HepG2 (cell line): ENCODE measurements around the gene SKI. TPM values are rescaled to one million over a fixed set of nuclear protein-coding genes. Genes with fewer than 3 reads are reported as not detected.
A peak's percentile ranks its signal among the peaks of the same experiment; 100 is the strongest.

Source experiments
- ATAC-seq: fragments of 200-7000 bp; cut with Tn5 transposase; 3 replicates; pipeline ENCODE4 v1.9.1; 2020; ENCODE audit warnings: mild to moderate bottlenecking, moderate library complexity
- BruUV-seq: library from RNA; stranded (reverse); fragments of 400-500 nt; replicated peaks from 2 replicates; lab custom pipeline; 2021; lab: Mats Ljungman, UMichigan
- CTCF ChIA-PET: fragments of 300-600 bp; formaldehyde crosslinking; extraction: SDS; loops from one replicate; lab custom pipeline; 2021; ENCODE audit warnings: low total read pairs, inconsistent platforms, low intra/inter-chr PET ratio; lab: Yijun Ruan, JAX
- POLR2A ChIA-PET: fragments of 350-600 bp; sonication (Branson Sonifier 250); formaldehyde crosslinking; loops from one replicate; lab custom pipeline; 2020; ENCODE audit warnings: antibody characterized with exemption, inconsistent platforms; lab: Yijun Ruan, JAX
- DNase-seq: peaks from one replicate; pipeline ENCODE4 v3.0.0-alpha.2; 2015; ENCODE audit warnings: low spot score
- FAIRE-seq: peaks from 3 replicates; lab custom pipeline; 2011; peaks lifted over from hg19 to GRCh38; lab: Jason Lieb, UNC
- H2AFZ ChIP-seq: one replicate; pipeline ENCODE4 v1.6.1; 2011; ENCODE audit warnings: low read length, inconsistent platforms
- H3K27ac ChIP-seq: fragments of 300-600 bp; 3 replicates; pipeline ENCODE4 v1.8.0; 2011; ENCODE audit warnings: mixed run types, mild to moderate bottlenecking, mixed read lengths, low read length, inconsistent platforms; ENCODE audit not compliant: insufficient read depth; ENCODE audit errors: extremely low read length
- H3K27me3 ChIP-seq, 2 experiments: fragments of 200-600 bp in 1 of 2; 2 replicates in 1 of 2; 3 replicates in 1 of 2; pipeline versions ENCODE4 v1.6.0 to v1.8.0; 2011; ENCODE audit warnings: low read length in 2 of 2, mild to moderate bottlenecking in 2 of 2, moderate library complexity in 2 of 2, inconsistent platforms in 1 of 2; ENCODE audit not compliant: insufficient read depth in 2 of 2, control insufficient read depth in 1 of 2
- H3K36me3 ChIP-seq, 2 experiments: fragments of 200-600 bp in 1 of 2; replicated peaks in 1 of 2; 2 replicates in 1 of 2; 3 replicates in 1 of 2; pipeline versions ENCODE4 v1.5.1 to v1.8.0; 2011; ENCODE audit warnings: low read length in 2 of 2, inconsistent platforms in 1 of 2; ENCODE audit not compliant: insufficient read depth in 2 of 2, control insufficient read depth in 1 of 2
- H3K4me1 ChIP-seq: 2 replicates; pipeline ENCODE4 v1.5.1; 2012; ENCODE audit warnings: low read length, inconsistent platforms; ENCODE audit not compliant: insufficient read depth
- H3K4me2 ChIP-seq: 2 replicates; pipeline ENCODE4 v1.6.0; 2011; ENCODE audit warnings: low read depth, low read length, inconsistent platforms
- H3K4me3 ChIP-seq, 3 experiments: fragments of 200-600 bp in 1 of 3; sonication (generic), shearing (Covaris generic) in 1 of 3; replicated peaks in 1 of 3; 2 replicates each; pipeline ENCODE4 v1.5.1; 2011 to 2016; ENCODE audit warnings: low read length in 3 of 3, inconsistent platforms in 2 of 3, low read depth in 2 of 3, mild to moderate bottlenecking in 2 of 3, control low read depth in 1 of 3, mixed read lengths in 1 of 3; ENCODE audit not compliant: insufficient read depth in 1 of 3
- H3K79me2 ChIP-seq: one replicate; pipeline ENCODE4 v1.6.1; 2011; ENCODE audit warnings: low read length, inconsistent platforms; ENCODE audit not compliant: insufficient read depth
- H3K9ac ChIP-seq: 2 replicates; pipeline ENCODE4 v1.6.0; 2011; ENCODE audit warnings: mild to moderate bottlenecking, low read depth, low read length, inconsistent platforms; ENCODE audit not compliant: insufficient read depth
- H3K9me3 ChIP-seq: 2 replicates; pipeline ENCODE4 v1.5.1; 2012; ENCODE audit warnings: mild to moderate bottlenecking, low read length
- H4K20me1 ChIP-seq: 2 replicates; pipeline ENCODE4 v1.6.0; 2011; ENCODE audit warnings: inconsistent platforms, mild to moderate bottlenecking, low read length, moderate library complexity; ENCODE audit not compliant: insufficient read depth
- KDM5B ChIP-seq: sonication (generic); formaldehyde crosslinking; IDR thresholded peaks from 2 replicates; pipeline ENCODE4 v1.4.0; 2020; ENCODE audit warnings: missing genetic modification reagents, mild to moderate bottlenecking, borderline replicate concordance
- KLF13 ChIP-seq: sonication (generic); formaldehyde crosslinking; IDR thresholded peaks from 2 replicates; pipeline ENCODE4 v1.4.0; 2020; ENCODE audit warnings: mild to moderate bottlenecking, missing genetic modification reagents
- POLR2G ChIP-seq: fragments of 200-400 bp; formaldehyde crosslinking; IDR thresholded peaks from 2 replicates; pipeline ENCODE4 v1.6.1; 2018; ENCODE audit warnings: mild to moderate bottlenecking, low read depth, low read length, moderate library complexity
- ZFY ChIP-seq: sonication (generic); formaldehyde crosslinking; IDR thresholded peaks from 2 replicates; pipeline ENCODE4 v1.4.0; 2020; ENCODE audit warnings: missing genetic modification reagents
- ZNF512B ChIP-seq: sonication (generic); formaldehyde crosslinking; IDR thresholded peaks from 2 replicates; pipeline ENCODE4 v1.5.1; 2020; ENCODE audit warnings: missing genetic modification reagents, mild to moderate bottlenecking, borderline replicate concordance
- ZNF672 ChIP-seq: sonication (generic); formaldehyde crosslinking; IDR thresholded peaks from 2 replicates; pipeline ENCODE4 v1.8.1; 2022; ENCODE audit warnings: missing genetic modification reagents
- WGBS: methylation state at CpG from one replicate; pipeline ENCODE4 v1.1.6; 2017; ENCODE audit warnings: low lambda C conversion rate; 5-methylcytosine and 5-hydroxymethylcytosine counted together
- in situ Hi-C: cut with HindIII; loops from 2 replicates; pipeline ENCODE4 v1.10.0; 2017; ENCODE audit warnings: low pct_unique_long_range_greater_than_20kb; ENCODE audit not compliant: extremely low pct_ligation_motif_present
- intact Hi-C: fragments of 100-400 bp; cut with micrococcal nuclease; formaldehyde crosslinking; loops from one replicate; pipeline ENCODE4 v1.10.0; 2022; ENCODE audit not compliant: unreplicated experiment
- polyA plus RNA-seq, 8 experiments: library from polyadenylated mRNA; depleted of rRNA in 3 of 8; stranded (reverse) in 7 of 8; unstranded in 1 of 8; fragments of >200 nt; fragmentation: Illumina TruSeq in 4 of 8; extraction: Trizol in 4 of 8; gene quantifications; 2 replicates each; pipeline versions ENCODE4 v1.2.1 to v1.2.3, GENCODE V29; 2011 to 2016; ENCODE audit warnings: low read depth in 4 of 8, missing spikeins in 1 of 8, mixed read lengths in 1 of 8; ENCODE audit not compliant: insufficient read depth in 1 of 8
- total RNA-seq, 5 experiments: library from RNA; depleted of rRNA; stranded (reverse); fragments of >200 nt; fragmentation: Illumina TruSeq; extraction: Trizol; gene quantifications; 2 replicates each; pipeline ENCODE4 v1.2.3, GENCODE V29; 2016; ENCODE audit warnings: low read depth in 1 of 5

Gene SKI
- total and polyA plus RNA-seq, 2 of the 13 experiments (the other 11 are each of a cell fraction or from before 2014, with no cell fraction given), result 4.7 to 6.9 TPM

DNA sequence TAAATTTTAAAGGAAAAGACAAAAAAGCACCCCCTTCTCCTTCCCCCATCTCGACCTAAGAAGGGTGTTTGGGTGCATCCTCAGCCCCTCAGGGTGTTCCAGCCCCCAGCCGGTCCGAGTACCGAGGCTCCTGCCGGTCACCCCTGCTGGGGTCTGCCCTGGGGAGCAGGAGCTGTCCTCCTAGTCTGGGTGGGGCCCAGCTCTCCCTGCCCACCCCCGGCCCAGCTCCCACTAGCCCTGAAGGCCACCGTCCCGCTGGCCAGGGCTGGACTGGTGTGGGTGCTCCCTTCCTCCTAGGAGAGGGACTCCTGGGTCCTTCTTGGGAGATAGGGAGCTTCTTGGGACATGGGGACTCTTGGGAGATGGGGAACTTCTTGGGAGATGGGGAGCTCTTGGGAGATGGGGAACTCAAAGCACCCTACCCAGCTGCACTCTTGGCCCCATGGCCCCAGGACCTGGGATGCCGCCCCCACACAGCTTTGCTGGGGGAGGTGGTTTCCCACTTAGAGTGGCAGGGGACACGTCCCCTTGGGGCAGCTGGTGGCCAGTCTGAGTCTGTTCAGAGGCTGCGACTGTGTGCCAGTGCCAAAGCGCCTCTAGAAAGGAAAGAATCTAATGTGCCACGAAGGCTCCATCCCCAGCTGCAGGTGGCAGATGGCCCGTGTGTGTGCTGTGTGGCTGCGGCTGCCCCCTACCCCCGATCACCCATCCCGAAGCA lies 118.7 kb downstream of the SKI start (continued):
- no peak for TF ChIP-seq ZNF512B (CRISPR knock-in tag)
- no peak for TF ChIP-seq POLR2G

- no peaks in the 10 kb centered on the region for H3K36me3 ChIP-seq
- ChIA-PET CTCF (no interaction called here), POLR2A (no interaction called here)
- no peak overlapping the region for H2AFZ ChIP-seq
- WGBS, result no CpG with 5 or more reads among the region's 13 CpGs
- peaks cover 7% of the 10 kb centered on the region; the same call in 1 of the 2 replicates for H3K4me1 ChIP-seq
- in situ Hi-C loops (no loop called here), intact Hi-C loops (no loop called here)
- no TSS peak for BruUV-seq
- FAIRE-seq (no peak), ATAC-seq (peak; percentile 47), DNase-seq (no peak)
- no peaks in the 10 kb centered on the region for H4K20me1 ChIP-seq
- H3K4me3 ChIP-seq, result 0 out of 6 replicates have a peak overlapping the region, but pooled peaks of 1 of the 3 experiments have one; percentile 18
- H3K27me3 ChIP-seq, result peaks cover 13 to 65% of the 10 kb centered on the region in 2 experiments
- H3K79me2 ChIP-seq, result no peaks in the 10 kb centered on the region
- H3K27ac ChIP-seq, result no peak overlapping the region
- peak overlapping the region; percentile 46; the same call in 1 of the 2 replicates for H3K4me2 ChIP-seq
- no peak overlapping the region for H3K9ac ChIP-seq
- H3K9me3 ChIP-seq, result no peaks in the 10 kb centered on the region
- TF ChIP-seq ZFY (CRISPR knock-in tag) (no peak), KDM5B (CRISPR knock-in tag) (no peak), ZNF672 (no peak), KLF13 (CRISPR knock-in tag) (no peak)
Measured at GRCh38 chr1:2347409-2347785, 119.3 kb downstream of the SKI start.
